Uterus (tissue), 4 donors: ENCODE measurements around the gene HDAC8. TPM values are rescaled to one million over a fixed set of nuclear protein-coding genes. Genes with fewer than 3 reads are reported as not detected.

Experiments
- DNase-seq, 2 donors: peaks; one replicate each; pipeline ENCODE4 v3.0.0-alpha.2; 2019 to 2020
- H3K27ac ChIP-seq, 2 donors: fragments of 200-600 bp; sonication (generic); 1 replicate in 1 of 2; 2 replicates in 1 of 2; pipeline ENCODE4 v1.5.1; 2016 to 2018
- H3K27me3 ChIP-seq, 2 donors: fragments of 200-600 bp; sonication (generic); one replicate each; pipeline ENCODE4 v1.5.1; 2018 to 2019; ENCODE audit warnings: control low read depth in 1 of 2
- H3K36me3 ChIP-seq, 2 donors: fragments of 200-600 bp; sonication (generic); one replicate each; pipeline ENCODE4 v1.5.1; 2019; ENCODE audit warnings: control low read depth in 1 of 2
- H3K4me1 ChIP-seq, 2 donors: fragments of 200-600 bp; sonication (generic); one replicate each; pipeline ENCODE4 v1.5.1; 2018 to 2019; ENCODE audit warnings: control low read depth in 1 of 2
- H3K4me3 ChIP-seq, 2 donors: fragments of 200-600 bp; sonication (generic); 1 replicate in 1 of 2; 2 replicates in 1 of 2; pipeline ENCODE4 v1.5.1; 2018 to 2019; ENCODE audit warnings: mild to moderate bottlenecking in 1 of 2
- H3K9me3 ChIP-seq, 2 donors: fragments of 200-600 bp; sonication (generic); one replicate each; pipeline ENCODE4 v1.5.1; 2019; ENCODE audit warnings: control low read depth in 1 of 2
- CTCF ChIP-seq, 4 experiments: fragments of 200-600 bp in 2 of 4; fragments of 450-650 bp in 2 of 4; sonication (generic) in 2 of 4; IDR thresholded peaks; one replicate each; pipeline ENCODE4 v1.5.1; 2016 to 2019; ENCODE audit warnings: antibody characterized with exemption in 4 of 4, mild to moderate bottlenecking in 2 of 4, moderate library complexity in 1 of 4
- POLR2A ChIP-seq, 2 donors: fragments of 450-650 bp; IDR thresholded peaks; one replicate each; pipeline ENCODE4 v1.6.1; 2016; ENCODE audit warnings: antibody characterized with exemption in 2 of 2, mild to moderate bottlenecking in 1 of 2, moderate library complexity in 1 of 2
- intact Hi-C: fragments of 100-400 bp; cut with DNase I; formaldehyde crosslinking; loops from one replicate; pipeline ENCODE4 v1.15.1; 2023; ENCODE audit warnings: low total_unique reads
- total RNA-seq, 4 donors: library from RNA; depleted of rRNA in 3 of 4; stranded (reverse); fragments of >200 nt in 3 of 4; gene quantifications; one replicate each; pipeline versions ENCODE4 v1.1.0 to v1.2.4, GENCODE V29; 2014 to 2023
- donor health status: DM: yes; HTN: yes; CAD: no.

HDAC8 gene
- total RNA-seq, 4 donors from 2014 or later: 16.2 to 138 (median 43.1) TPM

- DNase-seq: no peak
- no peaks in the 10 kb centered on the region for H3K36me3 ChIP-seq
- H3K27me3 ChIP-seq: no peaks in the 10 kb centered on the region
- H3K4me1 ChIP-seq: no peaks in the 10 kb centered on the region
- no peaks in the 10 kb centered on the region for H3K9me3 ChIP-seq
- no peak for TF ChIP-seq CTCF (IDR thresholded peaks at IDR 0.05)
- intact Hi-C loops: no loop called here
- no peak overlapping the region for H3K4me3 ChIP-seq
- no peak overlapping the region for H3K27ac ChIP-seq
Measured at GRCh38 chrX:72367516-72367915, 205.1 kb downstream of the HDAC8 start.

- DNase-seq: no peak
- intact Hi-C loops: no loop called here
- Histone ChIP-seq H3K9me3 (no peaks in the 10 kb centered on the region), H3K36me3 (no peaks in the 10 kb centered on the region), H3K4me3 (no peak overlapping the region), H3K4me1 (no peaks in the 10 kb centered on the region), H3K27me3 (no peaks in the 10 kb centered on the region), H3K27ac (no peak overlapping the region)
- TF ChIP-seq POLR2A (IDR thresholded peaks at IDR 0.05): no peak
- no peak for TF ChIP-seq CTCF (IDR thresholded peaks at IDR 0.05)
Measured at GRCh38 chrX:72366701-72367454, 205.8 kb downstream of the HDAC8 start.

- no peak overlapping the region for H3K4me3 ChIP-seq
- intact Hi-C loops: no loop called here
- no peak overlapping the region for H3K27ac ChIP-seq
- no peaks in the 10 kb centered on the region for H3K36me3 ChIP-seq
- no peaks in the 10 kb centered on the region for H3K4me1 ChIP-seq
- DNase-seq: no peak
- no peaks in the 10 kb centered on the region for H3K9me3 ChIP-seq
- H3K27me3 ChIP-seq: no peaks in the 10 kb centered on the region
- no peak for TF ChIP-seq CTCF (IDR thresholded peaks at IDR 0.05)
- no peak for TF ChIP-seq POLR2A (IDR thresholded peaks at IDR 0.05)
Measured at GRCh38 chrX:72366178-72366577, 206.5 kb downstream of the HDAC8 start.

- H3K27me3 ChIP-seq: no peaks in the 10 kb centered on the region
- no peak for DNase-seq
- no peak for TF ChIP-seq POLR2A (IDR thresholded peaks at IDR 0.05)
- TF ChIP-seq CTCF (IDR thresholded peaks at IDR 0.05): no peak
- H3K27ac ChIP-seq: no peak overlapping the region
- intact Hi-C loops: no loop called here
- no peaks in the 10 kb centered on the region for H3K36me3 ChIP-seq
- H3K4me1 ChIP-seq: no peaks in the 10 kb centered on the region
- H3K4me3 ChIP-seq: no peak overlapping the region
- H3K9me3 ChIP-seq: no peaks in the 10 kb centered on the region
Measured at GRCh38 chrX:72365126-72365525, 207.5 kb downstream of the HDAC8 start.

- Histone ChIP-seq H3K4me3 (no peak overlapping the region), H3K27ac (no peak overlapping the region), H3K27me3 (no peaks in the 10 kb centered on the region), H3K9me3 (no peaks in the 10 kb centered on the region), H3K4me1 (no peaks in the 10 kb centered on the region), H3K36me3 (no peaks in the 10 kb centered on the region)
- intact Hi-C loops: no loop called here
- TF ChIP-seq POLR2A (IDR thresholded peaks at IDR 0.05) (no peak), CTCF (IDR thresholded peaks at IDR 0.05) (no peak)
- no peak for DNase-seq
Measured at GRCh38 chrX:72360326-72360725, 212.3 kb downstream of the HDAC8 start.
